H9 (cell line): ENCODE results near the gene C16orf95. TPM values are rescaled to one million over a fixed set of nuclear protein-coding genes. Genes with fewer than 3 reads are reported as not detected.

Experiments used
- DNase-seq: peaks from one replicate; pipeline ENCODE4 v3.0.0-alpha.2; 2017
- H2AFZ ChIP-seq: one replicate; pipeline ENCODE4 v1.6.1; 2013; ENCODE audit warnings: mild to moderate bottlenecking, low read length, control low read depth, moderate library complexity
- H2AK5ac ChIP-seq: 2 replicates; pipeline ENCODE4 v1.6.1; 2013; ENCODE audit warnings: low read length, control low read depth, mixed read lengths; ENCODE audit not compliant: insufficient read length
- H2BK120ac ChIP-seq: one replicate; pipeline ENCODE4 v1.6.1; 2013; ENCODE audit warnings: low read depth, mild to moderate bottlenecking, low read length, control low read depth, inconsistent platforms; ENCODE audit not compliant: poor library complexity, severe bottlenecking
- H2BK12ac ChIP-seq: 2 replicates; pipeline ENCODE4 v1.6.1; 2013; ENCODE audit warnings: low read length, control low read depth, mixed read lengths, low read depth; ENCODE audit not compliant: insufficient read length
- H2BK15ac ChIP-seq: 2 replicates; pipeline ENCODE4 v1.6.1; 2013; ENCODE audit warnings: low read depth, low read length, control low read depth
- H2BK20ac ChIP-seq: one replicate; pipeline ENCODE4 v1.6.1; 2013; ENCODE audit warnings: low read depth, mild to moderate bottlenecking, low read length, control low read depth, inconsistent platforms; ENCODE audit not compliant: poor library complexity, severe bottlenecking
- H2BK5ac ChIP-seq: 2 replicates; pipeline ENCODE4 v1.6.1; 2013; ENCODE audit warnings: low read length, control low read depth, mixed read lengths; ENCODE audit not compliant: insufficient read length
- H3K14ac ChIP-seq: 2 replicates; pipeline ENCODE4 v1.6.1; 2013; ENCODE audit warnings: low read length, control low read depth; ENCODE audit not compliant: insufficient read depth
- H3K18ac ChIP-seq: 2 replicates; pipeline ENCODE4 v1.6.1; 2013; ENCODE audit warnings: low read depth, mild to moderate bottlenecking, mixed read lengths, low read length, control low read depth; ENCODE audit not compliant: insufficient read length
- H3K23ac ChIP-seq: 2 replicates; pipeline ENCODE4 v1.6.1; 2013; ENCODE audit warnings: low read length, control low read depth, mixed read lengths, low read depth; ENCODE audit not compliant: insufficient read length
- H3K23me2 ChIP-seq: 2 replicates; pipeline ENCODE4 v1.6.1; 2013; ENCODE audit warnings: low read depth, mild to moderate bottlenecking, mixed read lengths, low read length, control low read depth; ENCODE audit not compliant: insufficient read length, poor library complexity, severe bottlenecking
- H3K27ac ChIP-seq: 2 replicates; pipeline ENCODE4 v1.5.1; 2013; ENCODE audit warnings: low read length, control low read depth, mixed read lengths, low read depth; ENCODE audit not compliant: insufficient read length
- H3K27me3 ChIP-seq: 2 replicates; pipeline ENCODE4 v1.6.1; 2013; ENCODE audit warnings: low read length, control low read depth, inconsistent platforms; ENCODE audit not compliant: insufficient read depth
- H3K4ac ChIP-seq: 2 replicates; pipeline ENCODE4 v1.6.1; 2013; ENCODE audit warnings: low read depth, mild to moderate bottlenecking, control low read depth, inconsistent platforms, low read length, moderate library complexity
- H3K4me1 ChIP-seq: 2 replicates; pipeline ENCODE4 v1.6.1; 2013; ENCODE audit warnings: low read length, control low read depth, inconsistent platforms; ENCODE audit not compliant: insufficient read depth
- H3K4me2 ChIP-seq: 2 replicates; pipeline ENCODE4 v1.6.1; 2013; ENCODE audit warnings: low read length, control low read depth, mixed read lengths; ENCODE audit not compliant: insufficient read length, insufficient read depth
- H3K56ac ChIP-seq: 2 replicates; pipeline ENCODE4 v1.6.1; 2013; ENCODE audit warnings: low read depth, mild to moderate bottlenecking, mixed read lengths, low read length, control low read depth; ENCODE audit not compliant: insufficient read length
- H3K79me1 ChIP-seq: 2 replicates; pipeline ENCODE4 v1.6.1; 2013; ENCODE audit warnings: low read depth, mild to moderate bottlenecking, moderate library complexity, low read length, control low read depth, inconsistent platforms; ENCODE audit not compliant: insufficient read depth, poor library complexity, severe bottlenecking
- H3K79me2 ChIP-seq: 2 replicates; pipeline ENCODE4 v1.6.1; 2013; ENCODE audit warnings: low read length, control low read depth, inconsistent platforms; ENCODE audit not compliant: insufficient read depth
- H3K9ac ChIP-seq: 2 replicates; pipeline ENCODE4 v1.6.1; 2013; ENCODE audit warnings: low read length, control low read depth, mixed read lengths; ENCODE audit not compliant: insufficient read length; ENCODE audit errors: extremely low read depth
- H3K9me3 ChIP-seq: one replicate; pipeline ENCODE4 v1.6.1; 2013; ENCODE audit warnings: low read depth, low read length, inconsistent platforms; ENCODE audit not compliant: control insufficient read depth
- H3T11ph ChIP-seq: one replicate; pipeline ENCODE4 v1.6.1; 2013; ENCODE audit warnings: mild to moderate bottlenecking, low read length, control low read depth, inconsistent platforms
- H4K20me1 ChIP-seq: one replicate; pipeline ENCODE4 v1.6.1; 2013; ENCODE audit not compliant: control insufficient read depth, insufficient read length, insufficient read depth
- H4K5ac ChIP-seq: 2 replicates; pipeline ENCODE4 v1.6.1; 2013; ENCODE audit warnings: low read depth, mild to moderate bottlenecking, mixed read lengths, low read length, control low read depth; ENCODE audit not compliant: insufficient read length
- H4K8ac ChIP-seq: replicated peaks from 2 replicates; pipeline ENCODE4 v1.6.1; 2013; ENCODE audit warnings: low read length, control low read depth, mixed read lengths, low read depth; ENCODE audit not compliant: insufficient read length
- H4K91ac ChIP-seq: 2 replicates; pipeline ENCODE4 v1.6.1; 2013; ENCODE audit warnings: low read depth, mild to moderate bottlenecking, moderate library complexity, mixed read lengths, low read length, control low read depth; ENCODE audit not compliant: insufficient read length
- H3K27ac Mint-ChIP-seq, 3 experiments: 2 replicates in 2 of 3; 3 replicates in 1 of 3; pipeline ENCODE4 v1.8.0; 2020 to 2021; ENCODE audit warnings: mixed read lengths in 3 of 3, mild to moderate bottlenecking in 1 of 3, moderate library complexity in 1 of 3
- H3K27me3 Mint-ChIP-seq: 2 replicates; pipeline ENCODE4 v1.8.0; 2021; ENCODE audit warnings: low read depth, mild to moderate bottlenecking, moderate library complexity, mixed read lengths
- H3K36me3 Mint-ChIP-seq, 3 experiments: 2 replicates in 2 of 3; 3 replicates in 1 of 3; pipeline ENCODE4 v1.8.0; 2020 to 2021; ENCODE audit warnings: low read depth in 3 of 3, mixed read lengths in 3 of 3; ENCODE audit not compliant: insufficient read depth in 1 of 3
- H3K4me1 Mint-ChIP-seq, 2 experiments: 2 replicates each; pipeline ENCODE4 v1.8.0; 2020; ENCODE audit warnings: mixed read lengths in 2 of 2
- H3K4me3 Mint-ChIP-seq, 2 experiments: 2 replicates in 1 of 2; 3 replicates in 1 of 2; pipeline ENCODE4 v1.8.0; 2020 to 2021; ENCODE audit warnings: mild to moderate bottlenecking in 2 of 2, mixed read lengths in 2 of 2, moderate library complexity in 1 of 2
- H3K9me3 Mint-ChIP-seq, 2 experiments: 2 replicates in 1 of 2; 3 replicates in 1 of 2; pipeline ENCODE4 v1.8.0; 2020; ENCODE audit warnings: mild to moderate bottlenecking in 2 of 2, mixed read lengths in 2 of 2, moderate library complexity in 1 of 2
- WGBS: extraction: QIAGEN DNeasy Blood & Tissue Kit; methylation state at CpG from one replicate; pipeline ENCODE4 v1.1.7; 2013; ENCODE audit warnings: missing lambda C conversion rate, low lambda C conversion rate, mixed read lengths; ENCODE audit not compliant: insufficient read length; ENCODE audit errors: extremely low coverage; 5-methylcytosine and 5-hydroxymethylcytosine counted together
- total RNA-seq: library from RNA; stranded (reverse); gene quantifications from 2 replicates; pipeline ENCODE4 v1.2.1, GENCODE V29; 2021
- TF ChIP-seq, protein P1 (sequence below): fragments of 200-600 bp; sonication (generic); conservative IDR thresholded peaks from 3 replicates; pipeline ENCODE4 v1.8.0; 2021; ENCODE audit warnings: antibody characterized with exemption, mild to moderate bottlenecking

C16orf95 gene
- total RNA-seq, 1 experiment from 2014 or later, result 5.6 TPM

DNA sequence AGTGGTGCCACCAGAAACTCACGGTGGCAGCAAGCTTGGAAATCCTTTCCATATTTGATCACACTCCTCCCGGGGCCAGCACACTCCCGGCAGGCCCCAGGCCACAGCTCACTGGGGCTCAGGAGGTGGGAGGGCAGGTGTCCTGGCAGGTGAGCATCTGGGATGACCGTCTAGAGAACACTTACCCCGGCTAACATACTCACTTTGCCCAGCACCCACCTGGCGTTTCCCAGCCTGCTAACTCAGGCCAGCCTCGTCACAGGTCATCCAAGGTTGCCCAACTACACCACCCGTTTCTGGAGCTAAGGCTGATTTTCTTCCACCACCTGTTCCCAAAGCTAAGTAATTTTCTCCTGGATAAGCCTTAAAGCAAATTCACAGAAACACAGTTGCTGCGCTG lies 41.5 kb upstream of the C16orf95 start:
- H2BK20ac ChIP-seq, result no peak overlapping the region
- no peaks in the 10 kb centered on the region for H4K20me1 ChIP-seq
- no peaks in the 10 kb centered on the region for H3K79me1 ChIP-seq
- H2AK5ac ChIP-seq, result no peak overlapping the region
- H3K27me3 Mint-ChIP-seq, result no peaks in the 10 kb centered on the region
- no peak for DNase-seq
- no peaks in the 10 kb centered on the region for H3K4me1 Mint-ChIP-seq
- no peak overlapping the region for H3K27ac Mint-ChIP-seq
- no peaks in the 10 kb centered on the region for H3K9me3 ChIP-seq
- no peak overlapping the region for H2BK12ac ChIP-seq
- no peak overlapping the region for H4K91ac ChIP-seq
- no peaks in the 10 kb centered on the region for H3K23me2 ChIP-seq
- no peaks in the 10 kb centered on the region for H3K9me3 Mint-ChIP-seq
- H4K8ac ChIP-seq, result no peak overlapping the region
- TF ChIP-seq, protein P1, sequence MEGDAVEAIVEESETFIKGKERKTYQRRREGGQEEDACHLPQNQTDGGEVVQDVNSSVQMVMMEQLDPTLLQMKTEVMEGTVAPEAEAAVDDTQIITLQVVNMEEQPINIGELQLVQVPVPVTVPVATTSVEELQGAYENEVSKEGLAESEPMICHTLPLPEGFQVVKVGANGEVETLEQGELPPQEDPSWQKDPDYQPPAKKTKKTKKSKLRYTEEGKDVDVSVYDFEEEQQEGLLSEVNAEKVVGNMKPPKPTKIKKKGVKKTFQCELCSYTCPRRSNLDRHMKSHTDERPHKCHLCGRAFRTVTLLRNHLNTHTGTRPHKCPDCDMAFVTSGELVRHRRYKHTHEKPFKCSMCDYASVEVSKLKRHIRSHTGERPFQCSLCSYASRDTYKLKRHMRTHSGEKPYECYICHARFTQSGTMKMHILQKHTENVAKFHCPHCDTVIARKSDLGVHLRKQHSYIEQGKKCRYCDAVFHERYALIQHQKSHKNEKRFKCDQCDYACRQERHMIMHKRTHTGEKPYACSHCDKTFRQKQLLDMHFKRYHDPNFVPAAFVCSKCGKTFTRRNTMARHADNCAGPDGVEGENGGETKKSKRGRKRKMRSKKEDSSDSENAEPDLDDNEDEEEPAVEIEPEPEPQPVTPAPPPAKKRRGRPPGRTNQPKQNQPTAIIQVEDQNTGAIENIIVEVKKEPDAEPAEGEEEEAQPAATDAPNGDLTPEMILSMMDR, result no peak
- H3K79me2 ChIP-seq, result no peaks in the 10 kb centered on the region
- no peaks in the 10 kb centered on the region for H3K27me3 ChIP-seq
- H4K5ac ChIP-seq, result no peak overlapping the region
- H3K4ac ChIP-seq, result no peak overlapping the region
- no peak overlapping the region for H3K4me2 ChIP-seq
- H2BK15ac ChIP-seq, result no peak overlapping the region
- H2BK5ac ChIP-seq, result no peak overlapping the region
- no peak overlapping the region for H2BK120ac ChIP-seq
- no peak overlapping the region for H3T11ph ChIP-seq
- H3K18ac ChIP-seq, result no peak overlapping the region
- H3K9ac ChIP-seq, result no peak overlapping the region
- H2AFZ ChIP-seq, result no peak overlapping the region
- no peak overlapping the region for H3K4me3 Mint-ChIP-seq
- H3K56ac ChIP-seq, result no peak overlapping the region
- no peak overlapping the region for H3K14ac ChIP-seq
- WGBS, result no CpG with 5 or more reads among the region's 9 CpGs
- H3K4me1 ChIP-seq, result no peaks in the 10 kb centered on the region
- H3K27ac ChIP-seq, result no peak overlapping the region
- H3K23ac ChIP-seq, result no peak overlapping the region
- H3K36me3 Mint-ChIP-seq, result peaks cover 4 to 45% (median 26%) of the 10 kb centered on the region in 3 experiments; a peak in 6 of 7 replicates
